ENCODE measurements around the gene FBXW5.

DNA sequence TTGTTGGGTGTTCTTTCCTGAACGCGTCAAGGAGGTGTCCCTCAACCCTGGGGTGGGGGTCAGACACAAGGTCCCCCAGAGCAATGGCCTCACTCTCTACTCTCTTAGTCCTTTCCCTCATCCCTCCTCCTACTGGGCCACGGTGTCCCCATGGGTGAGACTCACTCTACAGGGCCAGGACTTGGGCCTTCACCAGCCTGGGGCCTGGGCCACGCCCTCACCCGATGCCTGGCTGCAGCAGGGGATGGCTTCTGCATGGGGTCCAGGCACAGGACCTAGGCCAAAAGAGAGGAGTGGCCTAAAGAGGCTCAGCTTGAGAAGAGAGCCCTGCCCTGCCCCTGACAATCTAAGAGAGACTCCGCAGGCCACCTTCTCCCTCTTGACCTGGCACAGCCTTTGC, 13.4 kb upstream of the FBXW5 start:
- no peak for TF ChIP-seq MYC (IDR thresholded peaks at IDR 0.05; ENCODE audit: low read depth, low read length)
- no peak for TF ChIP-seq MYC (CRISPR knock-in tag; IDR thresholded peaks at IDR 0.05; ENCODE audit: borderline replicate concordance, low read depth)
- TF ChIP-seq ZNF12 (CRISPR knock-in tag; IDR thresholded peaks at IDR 0.05) = no peak
- TF ChIP-seq, protein P1, sequence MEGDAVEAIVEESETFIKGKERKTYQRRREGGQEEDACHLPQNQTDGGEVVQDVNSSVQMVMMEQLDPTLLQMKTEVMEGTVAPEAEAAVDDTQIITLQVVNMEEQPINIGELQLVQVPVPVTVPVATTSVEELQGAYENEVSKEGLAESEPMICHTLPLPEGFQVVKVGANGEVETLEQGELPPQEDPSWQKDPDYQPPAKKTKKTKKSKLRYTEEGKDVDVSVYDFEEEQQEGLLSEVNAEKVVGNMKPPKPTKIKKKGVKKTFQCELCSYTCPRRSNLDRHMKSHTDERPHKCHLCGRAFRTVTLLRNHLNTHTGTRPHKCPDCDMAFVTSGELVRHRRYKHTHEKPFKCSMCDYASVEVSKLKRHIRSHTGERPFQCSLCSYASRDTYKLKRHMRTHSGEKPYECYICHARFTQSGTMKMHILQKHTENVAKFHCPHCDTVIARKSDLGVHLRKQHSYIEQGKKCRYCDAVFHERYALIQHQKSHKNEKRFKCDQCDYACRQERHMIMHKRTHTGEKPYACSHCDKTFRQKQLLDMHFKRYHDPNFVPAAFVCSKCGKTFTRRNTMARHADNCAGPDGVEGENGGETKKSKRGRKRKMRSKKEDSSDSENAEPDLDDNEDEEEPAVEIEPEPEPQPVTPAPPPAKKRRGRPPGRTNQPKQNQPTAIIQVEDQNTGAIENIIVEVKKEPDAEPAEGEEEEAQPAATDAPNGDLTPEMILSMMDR (IDR thresholded peaks at IDR 0.05 in 2 of 3, conservative IDR thresholded peaks at IDR 0.05 in 1 of 3; ENCODE audit: insufficient read depth in 2 of 3, low read depth in 1 of 3, low read length in 3 of 3) = no peak
- TF ChIP-seq, protein P2, sequence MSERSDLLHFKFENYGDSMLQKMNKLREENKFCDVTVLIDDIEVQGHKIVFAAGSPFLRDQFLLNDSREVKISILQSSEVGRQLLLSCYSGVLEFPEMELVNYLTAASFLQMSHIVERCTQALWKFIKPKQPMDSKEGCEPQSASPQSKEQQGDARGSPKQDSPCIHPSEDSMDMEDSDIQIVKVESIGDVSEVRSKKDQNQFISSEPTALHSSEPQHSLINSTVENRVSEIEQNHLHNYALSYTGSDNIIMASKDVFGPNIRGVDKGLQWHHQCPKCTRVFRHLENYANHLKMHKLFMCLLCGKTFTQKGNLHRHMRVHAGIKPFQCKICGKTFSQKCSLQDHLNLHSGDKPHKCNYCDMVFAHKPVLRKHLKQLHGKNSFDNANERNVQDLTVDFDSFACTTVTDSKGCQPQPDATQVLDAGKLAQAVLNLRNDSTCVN (CRISPR knock-in tag; IDR thresholded peaks at IDR 0.05) = no peak
- no peak for TF ChIP-seq JUND (IDR thresholded peaks at IDR 0.05; ENCODE audit: borderline replicate concordance, low read depth, low read length)
- TF ChIP-seq JUND (tag; IDR thresholded peaks at IDR 0.05; ENCODE audit: borderline replicate concordance, low read depth, low read length) = no peak
- no peak for TF ChIP-seq TARDBP (IDR thresholded peaks at IDR 0.05)
- no peak for TF ChIP-seq MAZ (CRISPR knock-in tag; conservative IDR thresholded peaks at IDR 0.05 in 1 of 2, IDR thresholded peaks at IDR 0.05 in 1 of 2)
- TF ChIP-seq HDAC2 (IDR thresholded peaks at IDR 0.05) = no peak
- no peak for TF ChIP-seq ZNF263 (CRISPR knock-in tag; IDR thresholded peaks at IDR 0.05; ENCODE audit: borderline replicate concordance)

Data from K562 (cell line).